GF-D8 (cell line): ENCODE measurements around the gene PRDM16.
"Not testable (repeated sequence)": the region's sequence is repeated elsewhere in the genome, so short reads cannot be mapped to it uniquely, and the experiment has no call there.

Experiments
- DNase-seq: peaks from one replicate; lab custom pipeline; 2025; lab: John Stamatoyannopoulos, UW

Gene PRDM16

DNA sequence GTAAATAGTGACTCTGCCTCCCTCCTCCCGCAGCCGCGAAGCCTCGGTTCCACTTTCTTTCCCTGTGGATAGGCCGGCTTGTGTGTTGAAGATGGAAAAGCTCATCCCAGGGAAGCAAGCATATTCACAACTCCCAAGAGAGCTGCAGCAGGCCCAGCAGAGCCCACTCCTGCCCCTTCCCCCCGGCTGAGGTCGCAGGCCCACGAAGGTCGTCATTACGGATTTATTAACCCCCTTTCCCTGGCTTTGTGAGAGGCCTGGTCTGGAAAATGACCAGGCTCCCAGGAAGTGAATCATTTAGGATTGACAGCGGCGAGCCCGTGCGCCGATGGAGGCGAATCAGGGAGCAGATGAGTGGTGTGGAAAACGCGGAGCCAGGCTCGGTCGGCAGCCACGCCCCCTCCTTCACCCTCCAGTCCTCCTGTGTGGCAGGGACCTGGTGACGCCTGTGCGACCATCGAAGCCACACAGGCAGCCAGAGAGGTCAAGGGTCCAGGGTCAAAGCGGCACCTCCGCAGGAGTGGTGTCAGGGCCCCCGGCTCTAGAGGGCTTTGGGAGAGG, 93.4 kb downstream of the PRDM16 start:
- DNase-seq, result no peak

DNA sequence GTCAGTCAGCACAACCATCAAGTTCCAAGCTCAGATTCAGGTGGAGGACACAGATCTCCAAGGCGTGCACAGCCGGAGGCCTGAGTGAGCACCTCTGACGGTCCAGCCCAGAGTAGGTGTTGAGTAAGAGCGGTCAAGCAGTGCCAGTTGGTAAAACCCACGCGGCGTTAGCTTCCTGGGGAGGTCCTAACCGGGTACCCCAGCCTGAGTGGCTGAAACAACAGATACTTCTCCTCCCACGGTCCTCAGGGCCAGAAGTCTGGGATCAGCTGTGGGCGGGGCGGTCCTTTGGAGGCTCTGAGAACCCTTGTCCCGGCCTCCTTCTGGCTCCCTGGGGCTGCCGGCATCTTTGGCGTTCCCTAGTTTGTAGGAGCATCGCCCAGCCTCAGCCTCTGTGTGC, 94.4 kb downstream of the PRDM16 start:
- no peak for DNase-seq

DNA sequence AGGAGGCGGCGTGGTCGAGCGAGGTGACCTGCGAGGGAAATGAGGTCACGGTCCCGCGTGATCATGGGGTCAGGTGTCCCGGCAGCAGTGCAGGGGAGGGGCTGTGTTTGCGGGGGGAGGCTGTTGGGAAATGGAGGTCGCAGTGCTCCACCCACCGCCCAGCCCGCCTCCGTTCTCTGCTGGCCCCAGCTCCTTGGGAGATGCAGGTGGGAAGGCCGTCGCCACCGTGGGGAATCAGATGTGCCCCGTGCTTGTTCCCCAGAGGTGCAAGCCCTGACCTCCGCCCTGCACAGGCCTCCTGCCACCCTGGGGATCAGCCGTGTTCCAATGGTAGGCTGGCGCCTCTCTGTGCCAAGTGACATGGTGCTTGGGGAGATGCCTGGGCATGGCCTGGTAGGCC, 95.7 kb downstream of the PRDM16 start:
- DNase-seq, result no peak

DNA sequence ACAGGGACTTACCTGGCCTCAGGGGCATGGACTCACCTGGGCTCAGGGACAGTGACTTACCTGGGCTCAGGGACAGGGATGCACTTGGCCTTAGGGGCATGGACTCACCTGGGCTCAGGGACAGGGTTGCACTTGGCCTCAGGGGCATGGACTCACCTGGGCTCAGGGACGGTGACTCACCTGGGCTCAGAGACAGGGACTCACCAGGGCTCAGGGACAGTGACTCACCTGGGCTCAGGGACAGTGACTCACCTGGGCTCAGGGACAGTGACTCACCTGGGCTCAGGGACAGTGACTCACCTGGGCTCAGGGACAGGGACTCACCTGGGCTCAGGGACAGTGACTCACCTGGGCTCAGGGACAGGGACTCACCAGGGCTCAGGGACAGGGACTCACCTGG, 96.2 kb downstream of the PRDM16 start:
- not testable (repeated sequence) for DNase-seq

DNA sequence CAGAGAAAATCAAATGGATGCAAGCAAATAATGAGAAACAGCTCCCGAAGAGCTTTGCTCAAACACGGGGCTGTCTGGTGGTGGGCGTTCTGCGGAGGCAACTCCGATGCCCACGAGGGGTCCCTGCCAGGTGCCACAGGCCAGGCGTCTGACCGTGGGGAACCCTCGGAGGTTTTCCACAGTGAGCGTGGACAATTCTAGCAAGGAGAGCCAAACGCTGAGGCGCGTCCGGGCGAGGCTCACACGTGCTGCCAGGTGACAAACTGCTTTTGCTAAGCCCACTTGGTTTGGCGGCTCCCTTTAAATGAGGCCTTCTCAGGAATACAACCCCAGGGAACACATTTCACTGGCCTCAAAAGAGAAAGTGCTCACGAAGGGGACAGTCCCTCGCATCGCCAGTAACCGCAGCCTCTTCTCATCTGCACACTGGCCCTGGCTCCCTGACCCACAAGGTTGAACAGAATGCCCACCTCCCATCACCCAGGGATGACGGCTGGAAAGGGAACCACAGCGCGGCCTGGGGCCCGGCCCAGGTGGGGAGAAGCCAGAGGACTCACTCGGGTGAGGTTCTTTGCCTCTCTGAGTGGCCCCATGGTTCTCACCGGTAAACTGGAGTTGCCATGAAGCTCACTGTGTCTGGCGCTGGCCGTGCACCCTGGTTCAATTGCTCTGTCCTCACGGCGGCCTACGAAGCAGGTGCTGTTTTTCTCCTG, 97.4 kb downstream of the PRDM16 start:
- DNase-seq, result no peak

DNA sequence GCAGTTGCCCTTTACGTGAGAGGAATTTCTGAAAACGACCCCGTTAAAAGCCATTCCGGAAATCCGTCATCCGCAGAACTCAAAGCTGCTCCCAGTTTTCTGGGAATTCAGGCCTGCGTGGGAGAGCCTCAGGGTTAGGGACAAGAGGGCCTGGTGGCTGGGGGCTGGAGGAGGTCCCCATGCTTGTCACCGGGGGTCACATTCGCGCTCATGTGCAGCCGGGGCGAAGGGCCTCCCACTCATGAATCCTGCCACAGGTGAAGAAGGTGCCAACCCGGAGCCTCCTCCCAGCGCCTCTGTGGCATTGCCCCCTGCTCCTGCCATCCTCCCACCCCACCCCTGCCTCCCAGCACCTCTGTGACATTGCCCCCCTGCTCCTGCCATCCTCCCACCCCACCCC, 98.3 kb downstream of the PRDM16 start:
- no peak for DNase-seq

DNA sequence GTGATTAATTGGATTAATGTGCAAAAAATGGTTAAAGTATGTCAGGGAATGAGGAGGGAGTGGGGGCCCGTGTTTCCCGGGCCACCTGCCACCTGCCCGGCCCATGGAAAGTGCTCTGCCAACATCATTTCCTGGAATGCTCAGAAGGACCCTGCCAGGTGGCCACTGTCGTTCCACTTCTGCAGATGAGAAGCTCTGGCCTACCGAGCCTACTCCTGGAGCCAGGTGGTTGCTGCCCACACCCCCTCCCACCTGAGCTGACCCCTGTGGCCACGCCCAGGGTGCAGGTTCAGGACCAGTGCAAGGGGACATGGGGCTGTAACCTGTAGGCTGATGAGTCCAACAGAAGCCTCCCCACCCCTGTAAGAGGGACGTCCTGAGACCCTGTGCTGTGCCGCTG, 99.7 kb downstream of the PRDM16 start:
- no peak for DNase-seq

DNA sequence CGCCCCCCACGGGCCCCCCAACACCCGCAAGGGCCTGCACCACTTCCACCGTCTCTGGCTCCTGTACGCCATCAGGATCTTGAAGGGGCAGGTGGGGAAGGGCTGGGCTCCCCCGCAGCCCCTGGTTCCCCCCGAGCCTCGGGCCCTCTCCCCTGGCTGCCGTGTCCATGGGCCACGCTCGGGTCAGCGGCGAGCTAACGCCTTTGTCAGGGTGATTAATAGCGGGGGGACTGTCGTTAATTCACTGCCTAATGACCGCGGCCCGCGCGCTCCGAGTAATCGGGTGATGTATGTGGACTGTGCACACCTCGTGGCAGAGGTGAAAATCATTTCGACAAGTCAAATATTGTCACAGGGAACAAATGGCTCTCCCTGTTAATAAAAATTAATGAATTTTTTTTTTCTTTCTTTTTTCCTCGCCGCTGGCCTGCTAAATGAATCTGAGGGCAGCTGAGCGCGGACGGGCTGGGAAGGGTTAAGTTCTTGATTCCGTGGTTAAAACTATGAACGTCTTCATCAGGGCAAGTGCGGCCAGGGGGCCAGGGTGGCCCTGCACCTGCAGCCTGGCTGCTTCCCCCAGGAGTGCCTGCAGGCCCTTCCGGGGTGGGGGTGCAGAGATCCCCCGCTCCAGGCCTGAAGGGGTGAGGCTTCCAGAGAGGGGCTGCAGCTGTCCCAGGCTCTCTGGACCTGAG, 100.8 kb downstream of the PRDM16 start:
- no peak for DNase-seq

DNA sequence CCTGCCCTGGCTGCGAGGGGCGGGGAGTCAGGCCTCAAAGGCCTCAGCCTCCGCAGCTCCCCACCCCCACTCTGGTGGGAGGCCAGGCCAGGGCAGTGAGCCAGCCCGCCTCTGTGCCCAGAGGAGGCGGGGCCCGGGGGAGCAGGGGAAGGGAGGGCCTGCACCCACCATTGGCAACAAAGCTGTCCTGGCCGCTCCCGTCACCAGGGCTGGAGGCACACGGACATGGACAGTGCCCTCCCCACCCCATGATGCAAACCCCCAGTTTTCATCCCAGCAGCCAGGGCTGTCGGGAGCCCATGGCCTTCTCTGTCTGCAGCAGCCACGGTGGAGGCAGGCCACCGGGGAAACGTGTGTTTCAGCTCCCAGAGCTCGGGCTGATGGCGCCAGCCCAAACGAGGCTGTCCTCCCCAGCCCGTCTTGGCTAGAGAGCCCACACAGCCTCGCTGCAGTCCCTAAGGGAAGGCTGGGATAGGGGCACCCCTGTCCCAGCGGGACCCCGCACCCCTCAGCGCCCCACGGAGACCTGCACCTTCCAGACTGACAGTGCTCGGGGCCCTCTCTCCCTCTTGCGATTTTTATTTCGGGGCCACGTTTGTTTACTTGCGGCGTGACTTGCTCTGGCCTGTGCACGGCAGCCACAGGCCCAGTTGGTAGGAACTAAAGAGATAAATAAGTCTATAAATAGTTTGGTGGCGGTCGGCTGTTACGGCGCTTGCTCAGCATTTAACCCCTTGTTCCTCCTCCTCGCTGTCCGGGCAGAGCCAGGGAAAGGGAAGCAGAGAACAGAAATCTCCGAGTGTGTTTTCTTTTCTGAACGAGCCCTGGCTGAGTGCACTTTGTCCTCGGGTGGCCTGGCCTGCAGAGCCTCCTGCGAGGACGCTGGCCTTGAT, 101.8 kb downstream of the PRDM16 start:
- peak; percentile 2 for DNase-seq

DNA sequence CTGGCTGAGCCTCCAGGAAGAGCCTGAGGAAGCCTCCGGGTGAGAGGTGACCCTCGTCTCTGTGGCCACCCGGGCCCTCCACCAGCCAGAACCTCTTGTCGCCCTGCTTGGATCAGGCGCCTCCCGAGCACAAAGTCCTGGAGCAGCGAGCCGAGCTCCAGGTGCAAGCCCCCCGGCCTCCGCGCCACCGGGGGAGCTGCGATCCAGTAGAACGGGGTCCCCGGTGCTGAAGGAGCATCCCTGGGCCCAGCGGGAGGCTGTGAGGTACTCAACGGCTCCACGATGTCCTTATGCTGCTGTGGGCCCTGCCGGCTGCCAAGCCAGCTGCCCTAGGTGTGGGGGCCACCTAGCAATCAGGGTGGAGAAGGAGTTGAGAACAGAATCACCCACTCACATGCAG, 102.8 kb downstream of the PRDM16 start:
- no peak for DNase-seq

DNA sequence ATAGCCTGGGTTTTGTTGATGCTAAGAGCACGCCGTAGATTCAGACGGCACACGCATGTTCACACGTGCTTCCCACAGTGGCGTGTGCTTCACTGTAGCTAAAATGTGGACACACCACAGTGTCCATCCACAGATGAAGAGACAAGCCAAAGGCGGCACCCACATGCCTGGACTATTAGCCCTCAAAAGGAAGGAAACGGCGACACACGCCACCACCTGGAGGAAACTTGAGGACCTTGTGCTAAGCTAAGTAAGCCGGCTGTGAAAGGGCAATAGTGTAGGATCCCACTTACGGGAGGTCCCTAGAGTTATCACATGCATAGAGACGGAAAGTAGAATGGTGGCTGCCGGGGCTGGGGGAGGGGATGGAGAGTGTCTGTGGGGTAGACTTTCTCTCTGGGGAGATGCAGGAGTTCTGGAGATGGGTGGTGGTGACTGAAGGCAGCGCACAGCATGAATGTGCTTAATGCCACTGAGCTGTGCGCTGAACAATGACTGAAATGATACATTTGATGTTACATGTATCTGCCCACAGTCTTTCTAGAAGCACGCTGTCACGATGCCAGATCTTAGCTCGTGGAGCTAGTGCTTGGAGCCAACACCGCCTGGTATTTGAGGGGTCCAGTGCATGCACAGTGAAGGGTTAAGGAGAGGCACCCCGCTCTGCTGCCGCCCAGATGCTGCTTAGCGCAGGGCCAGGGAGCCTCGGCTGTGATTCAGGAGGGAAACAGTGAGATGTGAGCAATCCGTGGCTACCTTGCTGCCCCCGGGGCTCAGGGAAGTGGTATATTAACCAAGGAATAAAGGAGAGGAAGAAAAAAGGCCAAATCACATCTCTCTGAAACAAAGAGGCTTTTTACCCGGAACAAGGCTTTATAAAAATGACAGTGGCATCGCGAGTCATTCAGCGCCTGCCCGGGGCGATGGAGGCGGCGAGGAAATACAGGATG, 103.7 kb downstream of the PRDM16 start:
- no peak for DNase-seq

DNA sequence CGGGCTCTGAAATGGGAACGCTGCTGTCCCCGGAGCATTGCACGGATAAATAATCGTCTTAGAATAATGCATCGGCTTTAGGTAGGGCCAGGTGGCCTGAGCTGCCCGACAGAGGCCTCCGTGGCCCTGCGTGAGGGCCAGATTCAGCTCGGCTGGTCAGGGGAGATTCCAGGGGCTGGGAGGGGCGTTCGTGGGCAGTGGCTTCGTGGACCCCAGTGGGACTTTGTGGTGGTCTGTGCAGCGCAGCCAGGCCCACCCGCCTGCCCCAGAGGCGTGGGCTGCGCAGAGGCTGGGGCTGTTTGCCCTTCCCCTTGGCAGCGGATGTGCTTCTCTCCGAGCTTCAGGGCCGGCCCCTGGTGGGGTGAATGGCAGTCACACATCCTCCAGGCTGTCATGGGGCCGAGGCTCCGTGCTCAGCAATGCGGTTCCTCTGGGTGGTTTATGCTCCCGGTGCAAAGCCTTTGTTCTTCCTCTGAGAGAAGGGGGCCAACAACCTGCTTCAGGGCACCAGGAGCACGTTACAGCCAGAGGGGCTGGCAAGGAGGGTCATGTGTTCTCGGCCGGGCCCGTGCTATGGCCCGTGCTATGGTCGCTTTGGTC, 104.5 kb downstream of the PRDM16 start:
- DNase-seq, result no peak

DNA sequence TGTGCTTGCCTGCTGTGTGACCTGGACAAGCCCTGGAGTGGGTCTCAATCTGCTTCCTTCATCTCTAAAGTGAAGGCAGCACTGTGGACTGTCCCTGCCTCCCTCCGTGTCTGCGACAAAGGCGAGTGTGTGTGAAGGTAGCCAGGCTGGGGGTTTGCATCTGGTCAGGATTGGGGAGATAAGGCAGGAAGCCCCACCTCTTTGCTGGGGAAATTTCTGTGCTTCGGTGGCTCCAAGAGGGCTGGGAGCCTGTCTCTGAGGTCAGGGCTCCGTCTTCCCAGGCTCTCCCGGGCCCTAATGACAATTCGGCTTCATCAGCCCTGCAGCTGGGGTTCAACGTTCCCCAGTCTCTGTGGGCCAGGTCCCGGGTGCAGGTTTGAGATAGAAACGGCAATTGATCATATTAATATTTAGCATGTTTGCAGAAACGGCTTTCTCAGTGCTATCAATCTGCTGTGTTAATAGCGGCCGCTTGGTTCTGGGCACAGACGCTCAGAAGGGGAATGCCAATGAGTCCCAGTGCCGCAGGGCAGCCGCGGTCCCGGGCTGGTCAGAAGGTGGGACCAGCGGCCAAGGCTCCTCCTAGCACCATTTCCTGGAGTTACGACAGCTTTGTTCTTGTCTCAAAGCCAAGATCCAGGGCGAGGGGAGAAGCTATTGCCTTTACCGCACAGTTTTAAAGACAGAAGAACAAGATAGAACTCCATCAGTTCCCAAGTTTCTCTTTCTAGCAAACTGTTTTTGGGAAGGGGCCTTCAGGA, 105.7 kb downstream of the PRDM16 start:
- DNase-seq, result peak; percentile 5

DNA sequence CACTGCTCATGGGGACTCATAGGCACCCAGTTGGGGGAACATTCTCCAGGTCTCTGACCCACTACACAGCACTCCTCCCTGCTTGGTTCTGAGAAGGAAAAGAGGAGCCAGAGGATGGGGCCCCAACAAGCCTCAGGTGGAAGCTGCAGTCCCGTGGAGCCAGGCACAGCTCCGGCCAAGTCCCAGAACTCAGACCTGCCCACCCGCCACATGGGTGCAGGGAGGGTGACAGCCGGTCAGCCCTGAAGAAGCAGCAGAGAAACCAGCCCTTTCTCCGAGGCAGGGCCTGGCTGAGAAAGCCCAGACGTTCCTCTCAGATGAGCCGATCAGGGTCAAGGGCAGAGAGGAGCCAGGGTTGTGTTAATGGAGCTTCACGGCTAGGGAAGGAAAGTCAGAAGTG, 106.5 kb downstream of the PRDM16 start:
- DNase-seq, result no peak

DNA sequence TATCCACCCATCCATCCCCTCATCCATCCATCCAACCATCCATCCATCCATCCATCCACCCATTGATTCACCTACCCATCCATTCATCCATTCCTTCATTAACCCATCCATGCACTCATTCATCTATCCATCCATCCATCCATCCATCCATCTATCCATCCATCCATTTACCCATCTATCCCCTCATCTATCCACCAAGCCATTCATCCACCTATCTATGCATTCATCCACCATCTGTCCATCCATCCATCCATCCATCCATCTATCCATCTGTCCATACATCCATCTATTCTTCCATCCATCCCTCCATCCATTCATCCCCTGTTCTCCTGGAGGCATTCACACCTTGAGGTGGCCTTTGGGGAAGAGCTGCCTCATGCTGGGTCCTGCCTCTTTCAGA, 107.0 kb downstream of the PRDM16 start:
- DNase-seq, result no peak

DNA sequence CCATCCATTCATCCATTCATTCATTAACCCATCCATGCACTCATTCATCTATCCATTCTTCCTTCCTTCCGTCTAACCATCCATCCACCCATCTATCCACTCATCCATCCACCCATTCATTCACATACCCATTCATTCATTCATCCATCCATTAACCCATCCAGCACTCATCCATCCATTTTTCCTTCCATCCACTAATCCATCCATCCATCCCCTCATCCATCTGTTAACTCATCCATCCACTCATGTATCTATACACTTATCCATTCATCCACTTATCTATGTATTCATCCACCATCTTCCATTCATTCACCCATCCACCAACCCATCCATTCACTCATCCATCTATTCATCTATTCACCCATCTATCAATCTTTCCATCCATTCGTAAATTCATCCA, 107.8 kb downstream of the PRDM16 start:
- no peak for DNase-seq

DNA sequence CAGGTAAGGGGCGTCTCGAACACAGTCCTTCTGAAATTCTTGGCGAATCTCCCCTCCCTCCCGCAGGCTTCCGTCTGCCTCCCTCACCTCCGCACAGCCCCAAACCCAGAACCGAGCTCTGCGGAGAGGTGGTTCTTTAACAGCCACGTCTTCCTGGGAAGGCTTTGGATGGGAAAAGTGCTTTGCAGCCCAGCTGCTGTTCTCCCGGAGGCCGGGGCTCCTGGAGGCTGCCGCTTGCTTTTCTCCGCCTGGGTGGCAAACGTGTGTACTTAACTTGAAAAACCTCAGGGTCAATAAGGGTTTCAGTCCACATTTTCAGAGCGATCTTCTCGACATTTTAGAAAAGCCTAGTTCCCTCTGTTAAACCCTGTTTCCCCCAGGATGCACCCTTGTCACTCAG, 109.3 kb downstream of the PRDM16 start:
- DNase-seq, result no peak

DNA sequence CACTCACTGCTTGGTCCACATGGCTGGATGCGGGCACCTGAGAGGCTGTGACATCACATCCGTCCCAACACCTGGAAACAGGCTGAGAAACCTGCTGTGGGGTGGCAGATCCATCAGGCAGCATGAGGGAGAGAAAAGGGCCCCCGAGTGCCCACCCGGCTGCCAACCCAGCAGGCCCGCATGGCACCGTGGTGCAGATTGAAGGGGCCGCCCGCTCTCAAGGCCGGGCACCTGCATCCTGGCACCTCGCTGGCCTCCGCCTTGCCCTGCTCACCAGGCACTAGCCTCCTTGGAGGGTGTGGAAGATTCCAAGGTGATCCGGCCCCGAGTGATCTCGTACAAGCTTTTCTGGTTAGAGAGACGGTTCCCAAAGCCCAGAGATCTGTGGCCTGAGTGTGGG, 110.5 kb downstream of the PRDM16 start:
- DNase-seq, result no peak

DNA sequence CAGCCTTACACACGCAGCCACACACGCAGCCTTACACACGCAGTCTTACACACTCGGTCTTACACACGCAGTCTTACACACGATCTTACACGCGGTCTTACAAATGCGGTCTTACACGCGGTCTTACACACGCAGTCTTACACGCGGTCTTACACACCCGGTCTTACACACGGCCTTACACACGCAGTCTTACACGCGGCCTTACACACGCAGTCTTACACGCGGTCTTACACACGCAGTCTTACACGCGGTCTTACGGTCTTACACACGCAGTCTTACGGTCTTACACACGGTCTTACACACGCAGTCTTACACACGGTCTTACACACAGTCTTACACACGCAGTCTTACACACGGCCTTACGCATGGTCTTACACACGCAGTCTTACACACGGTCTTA, 111.9 kb downstream of the PRDM16 start:
- DNase-seq, result no peak

DNA sequence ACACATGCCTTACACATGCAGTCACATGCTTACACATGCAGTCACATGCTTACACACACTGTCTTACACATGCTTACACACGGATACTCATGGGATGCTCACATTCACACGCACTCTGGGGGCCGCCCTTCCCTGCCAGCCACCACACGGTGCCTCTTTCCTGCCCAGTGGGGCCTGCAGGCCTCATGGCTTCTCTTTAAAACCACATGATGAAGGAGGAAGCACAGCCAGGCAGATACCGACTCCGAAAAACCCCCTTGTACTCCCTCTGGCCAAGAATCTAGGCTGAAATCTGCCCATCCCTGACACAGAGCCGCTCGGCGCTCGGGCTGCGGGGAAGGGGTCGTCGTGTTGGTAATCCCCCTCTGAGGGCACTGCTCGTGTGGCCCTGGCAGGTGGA, 113.0 kb downstream of the PRDM16 start:
- DNase-seq, result no peak
